Measurements from ENCODE around the gene SPNS3.

DNA sequence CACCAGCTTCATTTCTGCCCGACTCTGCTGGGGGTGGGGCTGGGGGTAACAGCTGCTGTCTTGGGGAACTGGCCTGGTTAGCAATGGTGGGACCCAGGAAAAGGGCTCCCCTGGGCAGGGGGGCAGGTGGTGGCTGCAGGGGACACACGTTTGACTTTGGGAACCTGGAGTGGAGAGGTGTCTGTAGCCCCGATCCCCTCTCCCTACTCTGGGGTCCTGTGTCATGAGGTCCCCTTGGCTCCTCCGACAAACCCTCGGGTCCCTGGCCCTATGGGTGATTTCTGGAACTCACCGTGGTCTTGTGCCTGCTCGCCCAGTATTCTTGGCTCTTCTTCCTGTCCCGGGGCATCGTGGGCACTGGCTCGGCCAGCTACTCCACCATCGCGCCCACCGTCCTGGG is 12.0 kb downstream of the SPNS3 start:
- TF ChIP-seq, protein P1, sequence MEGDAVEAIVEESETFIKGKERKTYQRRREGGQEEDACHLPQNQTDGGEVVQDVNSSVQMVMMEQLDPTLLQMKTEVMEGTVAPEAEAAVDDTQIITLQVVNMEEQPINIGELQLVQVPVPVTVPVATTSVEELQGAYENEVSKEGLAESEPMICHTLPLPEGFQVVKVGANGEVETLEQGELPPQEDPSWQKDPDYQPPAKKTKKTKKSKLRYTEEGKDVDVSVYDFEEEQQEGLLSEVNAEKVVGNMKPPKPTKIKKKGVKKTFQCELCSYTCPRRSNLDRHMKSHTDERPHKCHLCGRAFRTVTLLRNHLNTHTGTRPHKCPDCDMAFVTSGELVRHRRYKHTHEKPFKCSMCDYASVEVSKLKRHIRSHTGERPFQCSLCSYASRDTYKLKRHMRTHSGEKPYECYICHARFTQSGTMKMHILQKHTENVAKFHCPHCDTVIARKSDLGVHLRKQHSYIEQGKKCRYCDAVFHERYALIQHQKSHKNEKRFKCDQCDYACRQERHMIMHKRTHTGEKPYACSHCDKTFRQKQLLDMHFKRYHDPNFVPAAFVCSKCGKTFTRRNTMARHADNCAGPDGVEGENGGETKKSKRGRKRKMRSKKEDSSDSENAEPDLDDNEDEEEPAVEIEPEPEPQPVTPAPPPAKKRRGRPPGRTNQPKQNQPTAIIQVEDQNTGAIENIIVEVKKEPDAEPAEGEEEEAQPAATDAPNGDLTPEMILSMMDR (IDR thresholded peaks at IDR 0.05) = no peak
- TF ChIP-seq EP300 (IDR thresholded peaks at IDR 0.05) (no peak), POLR2A (IDR thresholded peaks at IDR 0.05) (no peak)
